ENCODE data around the gene GPC6. TPM values are rescaled to one million over a fixed set of nuclear protein-coding genes. Genes with fewer than 3 reads are reported as not detected.

GPC6 gene
- total RNA-seq, 1 donor from 2014 or later = 63.0 TPM

GRCh38 chr13:93878675-93879074, 652.1 kb downstream of the GPC6 start:
- no peak for FAIRE-seq
- no peak for TF ChIP-seq EZH2 (IDR thresholded peaks at IDR 0.05; ENCODE audit: insufficient read depth, low read length)
- no peak for TF ChIP-seq CTCF (IDR thresholded peaks at IDR 0.05; ENCODE audit: insufficient read depth, low read depth, low read length)

GRCh38 chr13:93881411-93881810, 654.8 kb downstream of the GPC6 start:
- H3K4me2 ChIP-seq (ENCODE audit: low read length) = no peak overlapping the region
- no peak overlapping the region for H3K27ac Mint-ChIP-seq (ENCODE audit: unreplicated experiment)

More at GRCh38 chr13:93878675-93879074, 652.1 kb downstream of the GPC6 start:
- no peak overlapping the region for H3K27ac Mint-ChIP-seq (ENCODE audit: unreplicated experiment)
- Histone ChIP-seq H3K27me3 (ENCODE audit: insufficient read depth, low read length) (no peaks in the 10 kb centered on the region), H3K79me2 (ENCODE audit: insufficient read depth, low read length) (no peaks in the 10 kb centered on the region), H3K4me1 (ENCODE audit: insufficient read depth, low read length) (no peaks in the 10 kb centered on the region), H3K36me3 (ENCODE audit: insufficient read depth, low read length) (no peaks in the 10 kb centered on the region), H3K27ac (ENCODE audit: low read depth, low read length) (no peak overlapping the region), H3K4me2 (ENCODE audit: low read length) (no peak overlapping the region), H4K20me1 (ENCODE audit: insufficient read depth, low read length) (peaks cover 5% of the 10 kb centered on the region), H3K9ac (ENCODE audit: low read length) (no peak overlapping the region), H3K4me3 (ENCODE audit: insufficient read depth, low read depth, low read length) (no peak overlapping the region), H2AFZ (ENCODE audit: low read depth, low read length) (no peak overlapping the region), H3K9me3 (ENCODE audit: insufficient read depth, low read depth, low read length) (no peaks in the 10 kb centered on the region)
- no peaks in the 10 kb centered on the region for H3K27me3 Mint-ChIP-seq (ENCODE audit: low read depth, unreplicated experiment)
- H3K4me3 Mint-ChIP-seq (ENCODE audit: unreplicated experiment) = no peak overlapping the region
- peaks cover 3% of the 10 kb centered on the region for H3K9me3 Mint-ChIP-seq (ENCODE audit: unreplicated experiment)
- peaks cover 4% of the 10 kb centered on the region for H3K36me3 Mint-ChIP-seq (ENCODE audit: low read depth, unreplicated experiment)
- H3K4me1 Mint-ChIP-seq (ENCODE audit: low read depth, unreplicated experiment) = no peaks in the 10 kb centered on the region
- no peak for DNase-seq (ENCODE audit: low read depth)

GRCh38 chr13:93882086-93882651, 655.6 kb downstream of the GPC6 start:
- no peaks in the 10 kb centered on the region for H3K4me1 ChIP-seq (ENCODE audit: insufficient read depth, low read length)
- no peak overlapping the region for H3K4me3 ChIP-seq (ENCODE audit: insufficient read depth, low read depth, low read length)
- H3K36me3 ChIP-seq (ENCODE audit: insufficient read depth, low read length) = no peaks in the 10 kb centered on the region
- no peak overlapping the region for H3K27ac ChIP-seq (ENCODE audit: low read depth, low read length)
- H3K4me1 Mint-ChIP-seq (ENCODE audit: low read depth, unreplicated experiment) = no peaks in the 10 kb centered on the region
- H3K9me3 ChIP-seq (ENCODE audit: insufficient read depth, low read depth, low read length) = no peaks in the 10 kb centered on the region
- no peaks in the 10 kb centered on the region for H3K79me2 ChIP-seq (ENCODE audit: insufficient read depth, low read length)
- H3K9me3 Mint-ChIP-seq (ENCODE audit: unreplicated experiment) = peaks cover 3% of the 10 kb centered on the region
- H3K27me3 Mint-ChIP-seq (ENCODE audit: low read depth, unreplicated experiment) = no peaks in the 10 kb centered on the region
- no peaks in the 10 kb centered on the region for H3K27me3 ChIP-seq (ENCODE audit: insufficient read depth, low read length)
- H3K36me3 Mint-ChIP-seq (ENCODE audit: low read depth, unreplicated experiment) = peaks cover 4% of the 10 kb centered on the region
- H3K27ac Mint-ChIP-seq (ENCODE audit: unreplicated experiment) = no peak overlapping the region
- H2AFZ ChIP-seq (ENCODE audit: low read depth, low read length) = no peak overlapping the region
- DNase-seq (ENCODE audit: low read depth) (peak; percentile 26), FAIRE-seq (no peak)
- no peak overlapping the region for H3K4me2 ChIP-seq (ENCODE audit: low read length)
- H4K20me1 ChIP-seq (ENCODE audit: insufficient read depth, low read length) = no peaks in the 10 kb centered on the region
- no peak overlapping the region for H3K9ac ChIP-seq (ENCODE audit: low read length)
- TF ChIP-seq CTCF (IDR thresholded peaks at IDR 0.05; ENCODE audit: insufficient read depth, low read depth, low read length) (no peak), EZH2 (IDR thresholded peaks at IDR 0.05; ENCODE audit: insufficient read depth, low read length) (no peak)
- H3K4me3 Mint-ChIP-seq (ENCODE audit: unreplicated experiment) = no peak overlapping the region

More at GRCh38 chr13:93881411-93881810, 654.8 kb downstream of the GPC6 start:
- Mint-ChIP-seq H3K4me1 (ENCODE audit: low read depth, unreplicated experiment) (no peaks in the 10 kb centered on the region), H3K27me3 (ENCODE audit: low read depth, unreplicated experiment) (no peaks in the 10 kb centered on the region), H3K9me3 (ENCODE audit: unreplicated experiment) (peaks cover 3% of the 10 kb centered on the region), H3K4me3 (ENCODE audit: unreplicated experiment) (no peak overlapping the region), H3K36me3 (ENCODE audit: low read depth, unreplicated experiment) (peaks cover 4% of the 10 kb centered on the region)
- Histone ChIP-seq H3K79me2 (ENCODE audit: insufficient read depth, low read length) (no peaks in the 10 kb centered on the region), H3K9ac (ENCODE audit: low read length) (no peak overlapping the region), H3K4me1 (ENCODE audit: insufficient read depth, low read length) (no peaks in the 10 kb centered on the region), H3K4me3 (ENCODE audit: insufficient read depth, low read depth, low read length) (no peak overlapping the region), H3K27me3 (ENCODE audit: insufficient read depth, low read length) (no peaks in the 10 kb centered on the region), H3K9me3 (ENCODE audit: insufficient read depth, low read depth, low read length) (no peaks in the 10 kb centered on the region), H3K36me3 (ENCODE audit: insufficient read depth, low read length) (no peaks in the 10 kb centered on the region), H3K27ac (ENCODE audit: low read depth, low read length) (no peak overlapping the region), H4K20me1 (ENCODE audit: insufficient read depth, low read length) (no peaks in the 10 kb centered on the region), H2AFZ (ENCODE audit: low read depth, low read length) (no peak overlapping the region)
- DNase-seq (ENCODE audit: low read depth) (peak; percentile 22), FAIRE-seq (no peak)
- no peak for TF ChIP-seq EZH2 (IDR thresholded peaks at IDR 0.05; ENCODE audit: insufficient read depth, low read length)

Measured in astrocyte (in vitro differentiated cells and primary cell).